ENCODE data around the gene LRCH4. TPM values are rescaled to one million over a fixed set of nuclear protein-coding genes. Genes with fewer than 3 reads are reported as not detected.
"Not testable (repeated sequence)": the region's sequence is repeated elsewhere in the genome, so short reads cannot be mapped to it uniquely, and the experiment has no call there.

The LRCH4 gene
- polyA plus RNA-seq, 1 experiment, result 20.0 TPM

DNA sequence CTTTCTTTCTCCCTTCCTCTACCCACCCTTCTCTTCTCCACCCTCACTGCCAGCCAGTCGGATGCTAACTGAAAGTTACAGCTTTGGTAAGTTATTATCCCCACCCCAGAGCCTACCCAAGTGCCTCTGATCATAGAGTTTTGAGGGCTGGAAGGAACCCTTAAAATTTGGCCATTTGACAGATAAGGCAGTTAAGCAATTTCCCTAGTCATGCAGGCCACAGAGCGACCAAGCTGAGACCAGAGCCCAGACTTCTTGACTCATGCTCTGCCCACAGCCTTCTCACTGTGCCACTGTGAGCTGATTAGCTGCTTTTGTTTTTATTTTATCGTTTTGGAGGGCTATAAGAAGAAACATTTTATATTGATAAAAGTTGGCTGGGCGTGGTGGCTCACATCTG, 29.4 kb downstream of the LRCH4 start:
- TF ChIP-seq, protein P1, sequence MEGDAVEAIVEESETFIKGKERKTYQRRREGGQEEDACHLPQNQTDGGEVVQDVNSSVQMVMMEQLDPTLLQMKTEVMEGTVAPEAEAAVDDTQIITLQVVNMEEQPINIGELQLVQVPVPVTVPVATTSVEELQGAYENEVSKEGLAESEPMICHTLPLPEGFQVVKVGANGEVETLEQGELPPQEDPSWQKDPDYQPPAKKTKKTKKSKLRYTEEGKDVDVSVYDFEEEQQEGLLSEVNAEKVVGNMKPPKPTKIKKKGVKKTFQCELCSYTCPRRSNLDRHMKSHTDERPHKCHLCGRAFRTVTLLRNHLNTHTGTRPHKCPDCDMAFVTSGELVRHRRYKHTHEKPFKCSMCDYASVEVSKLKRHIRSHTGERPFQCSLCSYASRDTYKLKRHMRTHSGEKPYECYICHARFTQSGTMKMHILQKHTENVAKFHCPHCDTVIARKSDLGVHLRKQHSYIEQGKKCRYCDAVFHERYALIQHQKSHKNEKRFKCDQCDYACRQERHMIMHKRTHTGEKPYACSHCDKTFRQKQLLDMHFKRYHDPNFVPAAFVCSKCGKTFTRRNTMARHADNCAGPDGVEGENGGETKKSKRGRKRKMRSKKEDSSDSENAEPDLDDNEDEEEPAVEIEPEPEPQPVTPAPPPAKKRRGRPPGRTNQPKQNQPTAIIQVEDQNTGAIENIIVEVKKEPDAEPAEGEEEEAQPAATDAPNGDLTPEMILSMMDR (IDR thresholded peaks at IDR 0.05; ENCODE audit: insufficient read depth, low read depth, low read length), result no peak
- ChIA-PET CTCF (interaction anchor here (0.9 to 15.0 kb wide), 6 partner anchors 8 to 134 kb away, joined by 4 to 162 read pairs (median 14); partner anchors contain the start of gene GIGYF1), POLR2A (no interaction called here)
- Histone ChIP-seq H3K27me3 (ENCODE audit: control insufficient read depth, insufficient read depth, low read length) (no peaks in the 10 kb centered on the region), H3K4me3 (ENCODE audit: low read depth, low read length) (no peak overlapping the region), H3K36me3 (ENCODE audit: control insufficient read depth, insufficient read depth, low read length) (no peaks in the 10 kb centered on the region)
- DNase-seq (ENCODE audit: low read depth), result no peak

DNA sequence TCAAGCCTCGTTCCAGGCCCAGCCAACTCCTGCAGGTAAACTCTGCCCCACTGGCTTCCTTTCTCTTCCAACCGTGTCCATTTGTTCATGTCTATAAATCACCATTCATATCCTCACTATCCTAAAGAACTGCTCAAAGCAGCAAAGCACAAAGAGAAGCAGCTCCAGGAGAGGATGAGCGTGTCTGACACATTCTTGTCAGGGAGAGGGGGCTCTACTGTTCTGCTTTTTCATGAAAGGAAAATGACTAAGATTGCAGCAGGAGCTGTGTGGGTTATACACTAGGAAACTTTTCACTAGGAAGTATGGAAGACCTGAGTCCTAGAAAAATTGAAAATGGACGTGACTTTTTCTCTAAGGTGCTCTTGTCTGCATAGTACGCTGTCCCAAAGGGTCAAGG, 30.2 kb downstream of the LRCH4 start:
- POLR2A ChIA-PET, result no interaction called here
- no peaks in the 10 kb centered on the region for H3K27me3 ChIP-seq (ENCODE audit: control insufficient read depth, insufficient read depth, low read length)
- H3K36me3 ChIP-seq (ENCODE audit: control insufficient read depth, insufficient read depth, low read length), result no peaks in the 10 kb centered on the region
- TF ChIP-seq, protein P1 (IDR thresholded peaks at IDR 0.05; ENCODE audit: insufficient read depth, low read depth, low read length), result no peak
- CTCF ChIA-PET, result interaction anchor here (1.0 to 15.0 kb wide), 6 partner anchors 8 to 135 kb away, joined by 5 to 162 read pairs (median 14); partner anchors contain the start of gene GIGYF1
- no peak for DNase-seq (ENCODE audit: low read depth)
- H3K4me3 ChIP-seq (ENCODE audit: low read depth, low read length), result no peak overlapping the region

DNA sequence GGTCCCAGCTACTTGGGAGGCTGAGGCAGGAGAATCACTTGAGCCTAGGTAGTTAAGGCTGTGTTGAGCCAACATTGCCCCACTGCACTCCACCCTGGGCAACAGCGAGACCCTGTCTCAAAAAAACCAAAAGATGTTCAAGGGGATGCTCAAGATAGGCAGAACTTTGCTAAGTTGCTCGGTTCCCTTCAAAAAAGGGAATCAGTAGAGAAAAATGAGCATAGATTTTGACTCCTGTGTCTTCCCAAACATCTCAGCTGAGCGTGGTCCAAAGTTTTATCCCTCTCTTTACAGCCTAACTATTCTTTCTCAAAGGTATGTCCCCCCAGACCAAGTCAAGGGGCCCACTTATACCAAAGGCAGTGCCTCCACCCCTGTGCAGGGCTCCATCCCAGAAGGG, 32.9 kb downstream of the LRCH4 start:
- DNase-seq (ENCODE audit: low read depth), result no peak
- Histone ChIP-seq H3K27me3 (ENCODE audit: control insufficient read depth, insufficient read depth, low read length) (no peaks in the 10 kb centered on the region), H3K4me3 (ENCODE audit: low read depth, low read length) (no peak overlapping the region), H3K36me3 (ENCODE audit: control insufficient read depth, insufficient read depth, low read length) (no peaks in the 10 kb centered on the region)
- CTCF ChIA-PET, result interaction anchor here (1.0 to 4.1 kb wide), 3 partner anchors 11 to 84 kb away, joined by 3 to 29 read pairs (median 12); no protein-coding TSS in a partner anchor
- POLR2A ChIA-PET, result no interaction called here
- TF ChIP-seq, protein P1 (IDR thresholded peaks at IDR 0.05; ENCODE audit: insufficient read depth, low read depth, low read length), result no peak

DNA sequence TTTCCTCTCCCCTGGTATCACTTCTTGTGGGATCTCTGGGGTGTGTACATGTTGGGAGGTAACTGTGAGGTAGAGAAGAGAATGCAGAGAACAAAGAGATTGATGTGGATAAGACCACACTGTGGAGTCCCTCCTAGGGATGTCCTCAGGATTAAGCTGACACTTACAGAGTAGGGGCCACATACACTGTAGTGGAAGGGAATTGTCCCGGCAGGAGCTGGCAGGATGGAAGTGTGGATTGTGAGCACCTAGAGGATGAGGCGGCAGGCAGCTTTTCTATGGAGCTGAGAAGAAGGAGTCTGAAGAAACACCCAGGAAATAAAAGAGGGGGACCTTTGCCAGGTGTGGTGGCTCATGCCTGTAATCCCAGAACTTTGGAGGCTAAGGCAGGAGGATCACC, 33.4 kb downstream of the LRCH4 start:
- POLR2A ChIA-PET, result no interaction called here
- no peaks in the 10 kb centered on the region for H3K27me3 ChIP-seq (ENCODE audit: control insufficient read depth, insufficient read depth, low read length)
- CTCF ChIA-PET, result interaction anchor here (1.0 to 2.6 kb wide), 2 partner anchors 12 to 70 kb away, joined by 3 to 12 read pairs; no protein-coding TSS in a partner anchor

DNA sequence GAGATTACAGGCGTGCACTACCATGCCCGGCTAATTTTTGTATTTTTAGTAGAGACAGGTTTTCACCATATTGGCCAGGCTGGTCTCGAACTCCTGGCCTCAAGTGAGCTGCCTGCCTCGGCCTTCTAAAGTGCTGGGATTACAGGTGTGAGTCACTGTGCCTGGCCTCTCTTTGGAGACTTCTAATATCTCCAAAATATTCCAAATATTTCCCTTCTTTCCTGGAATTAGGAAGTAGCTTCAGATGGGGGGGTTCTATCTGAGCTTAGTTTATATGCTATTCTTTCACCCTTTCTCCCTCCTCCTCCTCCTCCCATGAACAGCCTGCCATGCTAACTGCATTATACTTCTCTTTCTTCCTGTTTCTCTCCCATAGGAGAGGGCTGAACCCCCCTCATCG, 37.5 kb downstream of the LRCH4 start:
- POLR2A ChIA-PET, result interaction anchor here (0.6 to 0.7 kb wide), 2 partner anchors 71 to 214 kb away, joined by 3 to 8 read pairs; no protein-coding TSS in a partner anchor

More for the DNA sequence above, 33.4 kb downstream of the LRCH4 start:
- DNase-seq (ENCODE audit: low read depth), result no peak
- Histone ChIP-seq H3K4me3 (ENCODE audit: low read depth, low read length) (no peak overlapping the region), H3K36me3 (ENCODE audit: control insufficient read depth, insufficient read depth, low read length) (no peaks in the 10 kb centered on the region)
- TF ChIP-seq, protein P1 (IDR thresholded peaks at IDR 0.05; ENCODE audit: insufficient read depth, low read depth, low read length), result no peak

DNA sequence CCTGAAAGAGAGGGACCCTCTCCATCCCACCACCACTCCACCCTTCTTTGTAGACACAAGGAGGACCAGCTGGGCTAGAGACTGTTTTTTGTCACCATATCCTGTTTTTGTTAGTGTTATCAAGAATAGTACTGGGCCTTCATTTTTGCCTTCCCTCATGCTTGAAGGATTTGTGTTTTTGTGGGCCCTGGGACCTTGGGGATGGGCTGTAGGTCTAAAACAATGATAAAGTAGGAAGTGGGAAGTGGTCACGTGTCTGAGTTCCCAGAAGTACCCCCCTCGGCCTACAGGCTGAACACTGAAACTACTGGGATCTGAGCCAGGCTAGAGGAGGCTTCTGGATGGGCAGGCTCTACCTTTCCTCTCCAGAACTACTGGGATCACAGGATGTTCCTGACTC, 38.1 kb downstream of the LRCH4 start:
- DNase-seq (ENCODE audit: low read depth), result no peak
- CTCF ChIA-PET, result interaction anchor here (0.7 to 4.1 kb wide), 5 partner anchors 11 to 97 kb away, joined by 3 to 30 read pairs (median 4); no protein-coding TSS in a partner anchor
- H3K4me3 ChIP-seq (ENCODE audit: low read depth, low read length), result no peak overlapping the region
- TF ChIP-seq, protein P1 (IDR thresholded peaks at IDR 0.05; ENCODE audit: insufficient read depth, low read depth, low read length), result no peak
- H3K36me3 ChIP-seq (ENCODE audit: control insufficient read depth, insufficient read depth, low read length), result no peaks in the 10 kb centered on the region
- no peaks in the 10 kb centered on the region for H3K27me3 ChIP-seq (ENCODE audit: control insufficient read depth, insufficient read depth, low read length)
- POLR2A ChIA-PET, result interaction anchor here (0.6 to 0.7 kb wide), 2 partner anchors 70 to 215 kb away, joined by 3 to 8 read pairs; no protein-coding TSS in a partner anchor

More for the DNA sequence above, 37.5 kb downstream of the LRCH4 start:
- not testable (repeated sequence) for H3K36me3 ChIP-seq (ENCODE audit: control insufficient read depth, insufficient read depth, low read length); DNase-seq (ENCODE audit: low read depth); H3K4me3 ChIP-seq (ENCODE audit: low read depth, low read length); H3K27me3 ChIP-seq (ENCODE audit: control insufficient read depth, insufficient read depth, low read length)
- CTCF ChIA-PET, result interaction anchor here (0.7 to 4.1 kb wide), 8 partner anchors 10 to 97 kb away, joined by 3 to 30 read pairs (median 6); no protein-coding TSS in a partner anchor

All from BJ (cell line).